ENCODE measurements around the gene MAPK12. TPM values are rescaled to one million over a fixed set of nuclear protein-coding genes. Genes with fewer than 3 reads are reported as not detected.

The MAPK12 gene
- total and polyA plus RNA-seq, 2 of the 8 experiments (the other 6 are each of a cell fraction or from before 2014, with no cell fraction given): 17.3 to 20.3 TPM

- TF ChIP-seq MAX (IDR thresholded peaks at IDR 0.05): no peak
- no peak for TF ChIP-seq ZNF274 (IDR thresholded peaks at IDR 0.05; ENCODE audit: borderline replicate concordance, extremely low read depth, low read length)
- TF ChIP-seq USF2 (IDR thresholded peaks at IDR 0.05; ENCODE audit: low read length): no peak
- TF ChIP-seq POU5F1 (IDR thresholded peaks at IDR 0.05; ENCODE audit: low read depth, low read length): no peak
- TF ChIP-seq RNF2 (IDR thresholded peaks at IDR 0.05; ENCODE audit: borderline replicate concordance, low read depth, low read length, missing control alignments, poor library complexity, severe bottlenecking): no peak
Measured at GRCh38 chr22:50293441-50294318, 32.2 kb upstream of the MAPK12 start (continued).

Data from H1 (cell line).